ENCODE results near the gene DGKQ.

DGKQ gene

DNA sequence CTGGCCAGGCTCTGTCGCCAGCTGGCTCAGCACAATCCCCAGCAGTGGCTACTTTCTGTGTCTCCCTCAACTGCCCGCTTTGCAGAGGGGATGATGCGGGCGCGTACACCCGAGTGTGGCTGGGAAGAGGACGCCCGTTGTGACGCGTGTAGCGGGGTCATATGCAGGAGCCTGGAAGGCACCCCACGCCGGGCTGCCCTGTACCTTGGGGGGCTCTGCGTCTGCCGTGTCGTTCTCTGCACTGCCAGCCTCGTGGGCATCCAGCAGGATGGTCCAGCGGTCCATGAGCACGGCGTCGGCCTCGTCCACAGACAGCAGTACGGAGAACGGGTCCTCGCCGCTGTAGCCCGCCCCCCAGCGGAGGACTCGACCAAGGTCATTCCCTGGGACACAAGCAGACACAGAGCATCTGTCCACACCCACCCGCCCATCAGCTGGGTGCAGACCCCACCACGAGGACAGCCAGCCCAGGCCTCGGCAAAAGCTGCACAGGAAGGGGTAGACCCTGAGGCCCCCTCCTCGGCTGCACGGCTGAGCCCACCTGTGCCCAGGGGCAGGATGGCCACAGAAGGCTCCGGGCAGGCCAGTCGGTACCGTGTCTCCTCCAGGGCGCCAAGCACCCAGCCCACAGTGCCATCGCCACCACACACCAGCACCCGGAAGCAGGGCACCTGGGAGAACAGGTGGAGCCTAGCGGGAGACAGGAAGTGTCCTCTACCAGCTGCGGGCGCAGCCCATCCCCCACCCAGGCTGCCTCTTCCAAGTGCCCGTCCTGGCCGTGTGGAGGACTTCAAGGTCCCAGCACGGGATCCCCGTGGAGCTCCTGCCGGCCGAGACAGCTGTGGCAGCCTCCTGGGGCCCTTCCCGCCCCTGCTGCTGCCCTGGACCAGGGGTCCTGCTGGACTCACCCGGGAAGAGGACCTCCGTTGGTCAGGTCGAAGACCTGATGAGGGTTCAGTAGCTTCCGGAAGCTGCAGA is 10.8 kb downstream of the DGKQ start:
- Histone ChIP-seq H4K20me1 (ENCODE audit: low read depth, low read length) (no peaks in the 10 kb centered on the region), H3K4me2 (ENCODE audit: low read depth, low read length, poor library complexity, severe bottlenecking) (no peak overlapping the region), H3K9ac (ENCODE audit: low read length) (no peak overlapping the region), H3K9me2 (replicated peaks; ENCODE audit: insufficient read depth, low read length) (no peaks in the 10 kb centered on the region), H3F3A (ENCODE audit: insufficient read depth) (no peaks in the 10 kb centered on the region), H2AFZ (ENCODE audit: low read depth, low read length, severe bottlenecking) (no peak overlapping the region), H3K36me3 (ENCODE audit: low read length) (no peaks in the 10 kb centered on the region), H3K27me3 (ENCODE audit: low read length) (no peaks in the 10 kb centered on the region), H3K27ac (ENCODE audit: low read depth, low read length) (no peak overlapping the region), H3K79me2 (ENCODE audit: insufficient read depth, low read length) (no peaks in the 10 kb centered on the region), H3K9me3 (ENCODE audit: insufficient read depth, low read length) (no peaks in the 10 kb centered on the region), H3K4me3 (ENCODE audit: insufficient read depth, low read length, poor library complexity, severe bottlenecking) (no peak overlapping the region)
- TF ChIP-seq, protein P1, sequence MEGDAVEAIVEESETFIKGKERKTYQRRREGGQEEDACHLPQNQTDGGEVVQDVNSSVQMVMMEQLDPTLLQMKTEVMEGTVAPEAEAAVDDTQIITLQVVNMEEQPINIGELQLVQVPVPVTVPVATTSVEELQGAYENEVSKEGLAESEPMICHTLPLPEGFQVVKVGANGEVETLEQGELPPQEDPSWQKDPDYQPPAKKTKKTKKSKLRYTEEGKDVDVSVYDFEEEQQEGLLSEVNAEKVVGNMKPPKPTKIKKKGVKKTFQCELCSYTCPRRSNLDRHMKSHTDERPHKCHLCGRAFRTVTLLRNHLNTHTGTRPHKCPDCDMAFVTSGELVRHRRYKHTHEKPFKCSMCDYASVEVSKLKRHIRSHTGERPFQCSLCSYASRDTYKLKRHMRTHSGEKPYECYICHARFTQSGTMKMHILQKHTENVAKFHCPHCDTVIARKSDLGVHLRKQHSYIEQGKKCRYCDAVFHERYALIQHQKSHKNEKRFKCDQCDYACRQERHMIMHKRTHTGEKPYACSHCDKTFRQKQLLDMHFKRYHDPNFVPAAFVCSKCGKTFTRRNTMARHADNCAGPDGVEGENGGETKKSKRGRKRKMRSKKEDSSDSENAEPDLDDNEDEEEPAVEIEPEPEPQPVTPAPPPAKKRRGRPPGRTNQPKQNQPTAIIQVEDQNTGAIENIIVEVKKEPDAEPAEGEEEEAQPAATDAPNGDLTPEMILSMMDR (IDR thresholded peaks at IDR 0.05; ENCODE audit: insufficient read depth, low read length, poor library complexity, severe bottlenecking): no peak
- no peak for TF ChIP-seq EZH2phosphoT487 (conservative IDR thresholded peaks at IDR 0.05; ENCODE audit: low read length)

DNA sequence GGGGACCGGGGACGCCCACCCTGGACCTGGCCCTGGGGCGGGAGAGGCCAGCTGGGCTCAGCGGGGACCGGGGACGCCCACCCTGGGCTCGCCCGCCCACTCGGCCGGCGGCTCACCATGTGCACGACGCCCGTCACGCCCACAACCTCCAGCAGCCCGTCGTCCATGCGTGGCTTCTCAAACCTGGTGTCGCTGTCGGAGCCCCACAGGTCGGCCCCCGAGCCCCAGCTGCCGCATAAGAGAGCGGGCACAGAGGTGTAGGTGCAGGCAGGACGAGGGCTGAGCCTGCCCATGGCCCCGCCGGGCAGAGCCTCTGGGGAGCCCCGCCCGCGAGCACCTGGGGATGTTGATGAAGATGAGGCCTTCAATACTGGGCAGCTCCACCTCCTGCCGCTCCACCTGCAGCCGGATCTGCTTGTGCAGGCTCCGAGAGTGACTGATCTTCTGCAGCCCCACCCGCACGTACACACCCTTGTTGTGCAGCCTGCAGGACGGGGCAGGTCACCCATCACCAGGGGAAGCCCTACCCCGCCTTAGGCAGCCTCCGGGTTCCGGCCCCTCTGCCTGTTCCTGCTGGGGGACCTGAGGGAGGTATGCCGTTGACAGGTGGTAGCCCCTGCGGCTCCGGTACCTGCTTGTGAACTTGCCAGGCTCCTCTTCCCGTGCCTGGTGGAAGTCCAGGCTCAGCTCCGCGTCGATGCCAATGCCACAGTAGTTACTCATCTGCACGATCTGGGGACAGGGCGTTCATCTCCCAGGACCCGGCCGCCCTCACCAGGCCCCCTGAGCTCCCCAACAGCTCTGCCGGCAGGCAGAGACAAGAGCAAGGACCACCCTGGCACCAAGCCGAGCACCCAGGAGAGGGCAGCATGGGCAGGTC is 11.8 kb downstream of the DGKQ start:
- no peak overlapping the region for H2AFZ ChIP-seq (ENCODE audit: low read depth, low read length, severe bottlenecking)
- H3K79me2 ChIP-seq (ENCODE audit: insufficient read depth, low read length): no peaks in the 10 kb centered on the region
- H4K20me1 ChIP-seq (ENCODE audit: low read depth, low read length): no peaks in the 10 kb centered on the region
- H3K36me3 ChIP-seq (ENCODE audit: low read length): no peaks in the 10 kb centered on the region
- H3F3A ChIP-seq (ENCODE audit: insufficient read depth): no peaks in the 10 kb centered on the region
- TF ChIP-seq, protein P1 (IDR thresholded peaks at IDR 0.05; ENCODE audit: insufficient read depth, low read length, poor library complexity, severe bottlenecking): no peak
- no peak for TF ChIP-seq EZH2phosphoT487 (conservative IDR thresholded peaks at IDR 0.05; ENCODE audit: low read length)
- H3K9ac ChIP-seq (ENCODE audit: low read length): no peak overlapping the region
- no peak overlapping the region for H3K4me3 ChIP-seq (ENCODE audit: insufficient read depth, low read length, poor library complexity, severe bottlenecking)
- H3K27ac ChIP-seq (ENCODE audit: low read depth, low read length): no peak overlapping the region
- H3K4me2 ChIP-seq (ENCODE audit: low read depth, low read length, poor library complexity, severe bottlenecking): no peak overlapping the region
- no peaks in the 10 kb centered on the region for H3K9me2 ChIP-seq (replicated peaks; ENCODE audit: insufficient read depth, low read length)
- H3K27me3 ChIP-seq (ENCODE audit: low read length): no peaks in the 10 kb centered on the region
- no peaks in the 10 kb centered on the region for H3K9me3 ChIP-seq (ENCODE audit: insufficient read depth, low read length)

DNA sequence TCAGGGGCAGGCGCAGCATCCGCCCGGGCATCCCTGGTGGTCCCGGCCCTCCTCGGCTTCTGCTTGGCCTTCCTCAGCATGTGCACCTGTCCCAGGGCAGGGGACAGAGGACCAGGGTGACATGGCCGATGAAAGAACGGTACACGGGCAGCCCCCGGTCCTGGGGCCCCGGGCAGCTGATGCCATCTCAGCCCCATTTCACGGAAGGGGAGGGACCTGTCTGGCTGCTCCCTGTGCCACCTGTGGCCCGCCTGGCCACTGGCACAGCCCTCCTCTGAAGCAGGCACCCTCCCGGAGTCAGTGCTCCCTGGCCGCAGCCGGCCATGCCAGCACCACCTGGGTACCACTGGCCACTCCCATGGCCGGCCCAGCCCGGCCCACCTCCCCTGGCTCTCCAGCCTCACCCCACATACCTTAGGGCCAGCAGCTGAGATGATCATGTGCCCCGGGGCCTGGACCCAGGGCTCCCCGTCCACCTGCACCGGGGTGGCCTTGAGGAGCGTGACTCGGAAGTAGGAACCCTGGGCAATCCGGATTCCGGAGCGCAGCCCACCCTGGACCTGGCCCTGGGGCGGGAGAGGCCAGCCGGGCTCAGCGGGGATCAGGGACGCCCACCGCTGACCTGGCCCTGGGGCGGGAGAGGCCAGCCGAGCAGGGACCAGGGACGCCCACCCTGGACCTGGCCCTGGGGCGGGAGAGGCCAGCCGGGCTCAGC is 12.6 kb downstream of the DGKQ start:
- H4K20me1 ChIP-seq (ENCODE audit: low read depth, low read length): no peaks in the 10 kb centered on the region
- no peaks in the 10 kb centered on the region for H3K79me2 ChIP-seq (ENCODE audit: insufficient read depth, low read length)
- no peaks in the 10 kb centered on the region for H3K9me3 ChIP-seq (ENCODE audit: insufficient read depth, low read length)
- H3K36me3 ChIP-seq (ENCODE audit: low read length): no peaks in the 10 kb centered on the region
- no peaks in the 10 kb centered on the region for H3F3A ChIP-seq (ENCODE audit: insufficient read depth)
- no peak overlapping the region for H3K27ac ChIP-seq (ENCODE audit: low read depth, low read length)
- no peaks in the 10 kb centered on the region for H3K9me2 ChIP-seq (replicated peaks; ENCODE audit: insufficient read depth, low read length)
- no peak overlapping the region for H3K9ac ChIP-seq (ENCODE audit: low read length)
- H3K4me2 ChIP-seq (ENCODE audit: low read depth, low read length, poor library complexity, severe bottlenecking): no peak overlapping the region
- no peak overlapping the region for H2AFZ ChIP-seq (ENCODE audit: low read depth, low read length, severe bottlenecking)
- no peak overlapping the region for H3K4me3 ChIP-seq (ENCODE audit: insufficient read depth, low read length, poor library complexity, severe bottlenecking)
- no peaks in the 10 kb centered on the region for H3K27me3 ChIP-seq (ENCODE audit: low read length)
- TF ChIP-seq EZH2phosphoT487 (conservative IDR thresholded peaks at IDR 0.05; ENCODE audit: low read length): no peak
- TF ChIP-seq, protein P1 (IDR thresholded peaks at IDR 0.05; ENCODE audit: insufficient read depth, low read length, poor library complexity, severe bottlenecking): no peak

Data from SU-DHL-6 (cell line).